Stimulated activated CD4-positive, alpha-beta T cell treated with anti-CD3 and anti-CD28 coated beads, Interleukin-4, amount 100 ng/mL, for 4 hours (primary cell): ENCODE measurements around the gene KDR.

Source experiments
- DNase-seq, 2 experiments: peaks; one replicate each; pipeline ENCODE4 v3.0.0-alpha.2; 2020

The KDR gene

GRCh38 chr4:55122235-55122634 lies 3.2 kb downstream of the KDR start:
- DNase-seq, result no peak

- no peak for DNase-seq
Observed at GRCh38 chr4:55121246-55121645, 4.1 kb downstream of the KDR start.

- no peak for DNase-seq
Observed at GRCh38 chr4:55118397-55118796, 7.0 kb downstream of the KDR start.

- no peak for DNase-seq
Observed at GRCh38 chr4:55117511-55117910, 7.9 kb downstream of the KDR start.

- DNase-seq, result no peak
Observed at GRCh38 chr4:55116450-55116849, 8.9 kb downstream of the KDR start.

DNA sequence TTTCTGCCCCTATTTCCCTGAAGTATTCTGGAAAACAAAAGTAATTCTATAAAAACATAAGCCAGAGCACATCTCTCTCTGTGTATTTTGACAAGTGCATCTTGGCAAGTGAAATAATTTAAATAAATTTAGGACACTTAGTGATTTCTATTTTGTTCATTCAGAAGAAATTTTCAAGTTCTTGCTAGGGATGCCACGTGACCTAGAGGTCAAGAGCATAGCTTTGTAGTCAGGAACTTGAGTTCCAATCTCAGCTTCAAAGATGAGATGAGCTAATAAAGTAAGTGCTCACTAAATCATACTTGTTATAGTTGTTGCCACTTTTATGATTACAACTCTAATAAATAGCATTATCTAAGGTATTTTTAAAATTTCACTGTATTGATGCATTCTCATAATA lies 13.8 kb downstream of the KDR start:
- no peak for DNase-seq

GRCh38 chr4:55110131-55110530 lies 15.3 kb downstream of the KDR start:
- DNase-seq, result no peak

- DNase-seq, result no peak
Observed at GRCh38 chr4:55107054-55107453, 18.3 kb downstream of the KDR start.

- DNase-seq, result no peak
Observed at GRCh38 chr4:55103224-55103623, 22.2 kb downstream of the KDR start.

GRCh38 chr4:55099816-55100215 lies 25.6 kb downstream of the KDR start:
- no peak for DNase-seq

DNA sequence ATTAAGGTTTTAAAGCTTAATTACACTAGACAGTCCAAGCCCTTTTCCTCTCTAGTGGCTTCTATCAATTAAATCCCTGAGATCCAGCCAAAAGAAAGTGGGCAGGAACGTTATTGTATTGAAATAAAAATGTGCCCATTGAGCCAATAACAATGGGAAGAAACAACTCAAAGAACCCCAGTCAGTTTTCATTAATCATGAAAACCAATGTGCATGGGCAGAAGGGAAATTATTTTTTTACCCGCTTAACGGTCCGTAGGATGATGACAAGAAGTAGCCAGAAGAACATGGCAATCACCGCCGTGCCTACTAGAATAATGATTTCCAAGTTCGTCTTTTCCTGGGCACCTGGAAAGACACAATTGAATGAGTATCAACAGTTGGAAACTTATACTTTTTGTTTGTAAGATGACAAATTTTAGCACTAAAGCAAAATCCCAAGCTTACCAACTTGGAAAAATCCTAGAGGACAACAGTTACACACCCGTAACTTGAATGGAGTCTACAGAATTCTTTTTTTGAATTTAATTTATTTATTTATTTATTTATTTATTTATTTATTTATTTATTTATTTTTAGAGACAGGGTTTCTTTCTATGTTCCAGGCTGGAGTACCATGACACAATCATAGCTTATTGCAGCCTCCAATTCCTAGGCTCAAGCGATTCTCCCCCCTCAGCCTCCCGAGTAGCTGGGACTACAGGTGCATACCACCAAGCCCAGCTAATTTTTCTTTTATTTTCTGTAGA lies 26.8 kb downstream of the KDR start:
- no peak for DNase-seq

- no peak for DNase-seq
Observed at GRCh38 chr4:55096619-55097018, 28.8 kb downstream of the KDR start.

GRCh38 chr4:55096045-55096444 lies 29.4 kb downstream of the KDR start:
- DNase-seq, result no peak

DNA sequence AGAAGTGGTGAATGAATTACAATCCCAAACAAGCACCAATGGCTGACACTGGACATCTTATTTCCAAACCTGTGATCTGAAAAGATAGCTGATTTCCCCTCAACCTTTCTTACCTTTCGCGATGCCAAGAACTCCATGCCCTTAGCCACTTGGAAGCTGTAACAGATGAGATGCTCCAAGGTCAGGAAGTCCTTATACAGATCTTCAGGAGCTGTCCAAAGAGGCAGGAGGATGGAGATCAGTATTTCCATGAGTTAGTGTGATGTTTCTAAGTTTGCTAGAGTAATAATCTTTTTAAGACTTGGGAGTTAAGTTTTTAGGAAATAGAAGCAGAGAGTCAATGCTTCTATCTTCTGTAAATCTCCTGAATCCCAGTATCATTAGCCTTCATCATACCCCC lies 32.9 kb downstream of the KDR start:
- DNase-seq, result no peak

- DNase-seq, result no peak
Observed at GRCh38 chr4:55089916-55090315, 35.5 kb downstream of the KDR start.

- DNase-seq, result no peak
Observed at GRCh38 chr4:55087913-55088260, 37.5 kb downstream of the KDR start.

- DNase-seq, result no peak
Observed at GRCh38 chr4:55087009-55087912, 38.1 kb downstream of the KDR start.

DNA sequence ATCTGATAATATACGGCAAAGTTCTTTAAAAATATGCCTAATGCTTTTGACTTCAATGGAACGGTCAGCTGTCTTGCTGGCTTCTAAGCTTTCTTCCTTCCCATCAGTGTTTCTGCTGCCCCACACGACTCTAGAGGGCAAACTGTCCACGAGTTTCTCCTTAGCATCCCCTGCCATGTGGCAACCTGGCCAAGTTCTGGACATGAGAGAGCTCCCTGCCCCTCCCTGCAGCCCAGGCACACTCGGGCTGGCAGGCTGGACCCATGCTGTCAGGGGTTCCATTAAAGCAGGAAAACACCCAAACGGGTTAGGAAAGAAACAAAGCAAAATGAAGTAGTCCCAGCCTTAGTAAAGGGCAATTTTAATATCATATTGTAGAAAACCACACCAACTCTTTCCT lies 38.8 kb downstream of the KDR start:
- no peak for DNase-seq

- no peak for DNase-seq
Observed at GRCh38 chr4:55083735-55084134, 41.7 kb downstream of the KDR start.

DNA sequence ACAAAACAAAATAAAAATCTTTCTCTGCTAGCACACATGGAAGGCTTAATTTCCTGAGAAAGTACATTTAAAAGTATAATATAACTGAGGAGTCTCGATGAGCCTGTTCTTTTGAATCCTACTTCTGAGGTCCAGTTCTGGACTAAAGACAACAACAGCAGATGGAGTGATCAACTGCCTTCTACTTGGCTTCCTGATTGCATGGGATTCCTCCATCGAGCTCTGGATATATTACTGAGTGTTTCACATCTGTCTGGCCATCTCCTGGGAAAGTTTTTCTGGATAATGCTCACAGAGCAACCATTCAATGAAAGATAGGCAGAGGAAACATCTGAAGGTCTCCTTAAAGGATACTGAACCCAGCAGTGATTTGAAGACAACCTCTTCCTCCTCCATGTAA lies 42.6 kb downstream of the KDR start:
- no peak for DNase-seq

GRCh38 chr4:55080174-55080865 lies 45.1 kb downstream of the KDR start:
- DNase-seq, result no peak

DNA sequence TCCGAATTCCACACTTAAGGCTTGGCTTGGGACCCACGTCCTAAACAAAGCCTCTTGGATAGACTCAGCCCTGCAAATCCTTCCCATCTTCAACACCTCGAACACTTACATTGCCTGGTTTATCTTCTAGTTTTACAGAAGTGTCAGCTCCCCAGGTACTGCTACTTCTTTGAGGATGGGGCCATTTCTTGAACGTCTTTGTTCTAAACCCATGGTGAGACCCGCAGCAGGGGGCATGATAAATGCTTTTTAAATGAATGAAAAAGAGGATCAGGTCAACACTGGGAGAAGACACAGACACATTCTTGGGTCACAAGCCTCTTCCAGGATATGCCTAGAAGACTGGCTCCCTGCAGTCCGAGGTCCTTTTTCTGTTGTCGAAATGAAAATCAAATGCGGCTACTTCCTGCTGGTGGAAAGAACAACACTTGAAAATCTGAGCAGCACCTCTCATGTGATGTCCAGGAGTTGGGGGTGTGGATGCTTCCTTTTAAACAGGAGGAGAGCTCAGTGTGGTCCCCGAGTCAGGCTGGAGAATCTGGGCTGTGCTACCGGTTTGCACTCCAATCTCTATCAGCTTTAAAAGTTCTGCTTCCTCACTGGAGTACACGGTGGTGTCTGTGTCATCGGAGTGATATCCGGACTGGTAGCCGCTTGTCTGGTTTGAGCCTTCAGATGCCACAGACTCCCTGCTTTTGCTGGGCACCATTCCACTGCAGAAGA lies 45.8 kb downstream of the KDR start:
- no peak for DNase-seq

DNA sequence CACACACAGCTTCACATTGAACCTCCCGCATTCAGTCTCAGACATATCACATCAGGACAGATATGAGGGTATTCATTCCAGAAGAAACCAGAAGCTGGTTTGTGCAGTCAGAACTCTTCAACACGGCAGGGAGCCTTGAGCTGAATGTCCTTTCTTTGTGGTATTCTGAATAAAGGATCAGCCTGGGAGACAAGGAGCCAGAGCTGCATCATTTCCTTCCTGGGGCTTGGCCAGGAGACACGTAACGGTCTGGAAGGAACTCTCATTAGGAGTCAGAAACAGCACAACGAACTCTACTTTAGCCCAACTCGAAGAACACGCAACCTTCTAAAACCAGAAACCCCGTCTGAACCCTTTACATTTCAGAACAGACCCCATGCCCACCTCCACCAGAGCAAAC lies 46.4 kb downstream of the KDR start:
- no peak for DNase-seq
